NCI-H748 (cell line): ENCODE data around the gene UBE2U.

Experiments
- DNase-seq: peaks from one replicate; lab custom pipeline; 2025; ENCODE audit not compliant: unreplicated experiment; lab: John Stamatoyannopoulos, UW

Gene UBE2U

GRCh38 chr1:64291931-64292330 is 88.5 kb downstream of the UBE2U start:
- no peak for DNase-seq

GRCh38 chr1:64292399-64292798 is 89.0 kb downstream of the UBE2U start:
- DNase-seq, result no peak

GRCh38 chr1:64293820-64294219 is 90.4 kb downstream of the UBE2U start:
- DNase-seq, result no peak

- DNase-seq, result no peak
These were observed 91.7 kb downstream of the UBE2U start for GRCh38 chr1:64295136-64295535.

- DNase-seq, result no peak
These were observed 92.1 kb downstream of the UBE2U start for GRCh38 chr1:64295561-64295960.

- DNase-seq, result no peak
These were observed 93.0 kb downstream of the UBE2U start for GRCh38 chr1:64296459-64296858.

- DNase-seq, result no peak
These were observed 98.8 kb downstream of the UBE2U start for GRCh38 chr1:64302194-64302593.

GRCh38 chr1:64302971-64303370 is 99.5 kb downstream of the UBE2U start:
- no peak for DNase-seq

- no peak for DNase-seq
These were observed 101.4 kb downstream of the UBE2U start for GRCh38 chr1:64304823-64305222.

GRCh38 chr1:64308866-64309265 is 105.4 kb downstream of the UBE2U start:
- DNase-seq, result peak; percentile 22

- peak; percentile 15 for DNase-seq
These were observed 106.0 kb downstream of the UBE2U start for GRCh38 chr1:64309431-64309831.

GRCh38 chr1:64310760-64311159 is 107.3 kb downstream of the UBE2U start:
- no peak for DNase-seq

- DNase-seq, result peak; percentile 12
These were observed 109.0 kb downstream of the UBE2U start for GRCh38 chr1:64312431-64312830.

GRCh38 chr1:64315402-64315801 is 112.0 kb downstream of the UBE2U start:
- no peak for DNase-seq
